CD4-positive, CD25-positive, alpha-beta regulatory T cell (primary cell): ENCODE results near the gene NR5A2. TPM values are rescaled to one million over a fixed set of nuclear protein-coding genes. Genes with fewer than 3 reads are reported as not detected.

ENCODE experiments used
- ATAC-seq, 2 donors: fragments of 150-1000 bp; cut with Tn5 transposase; one replicate each; pipeline ENCODE4 v1.10.0; 2021; ENCODE audit warnings: low read depth in 2 of 2, moderate number of reproducible peaks in 2 of 2, moderate library complexity in 1 of 2
- DNase-seq, 3 donors: peaks; one replicate each; pipeline versions ENCODE4 v3.0.0 to v3.0.0-alpha.2; 2012 to 2022; ENCODE audit warnings: mixed read lengths in 1 of 3
- H3K27ac ChIP-seq: one replicate; pipeline ENCODE4 v1.7.0; 2013; ENCODE audit warnings: mild to moderate bottlenecking, low read length; ENCODE audit not compliant: insufficient read depth, poor library complexity, severe bottlenecking
- H3K27me3 ChIP-seq: one replicate; pipeline ENCODE4 v1.7.0; 2013; ENCODE audit warnings: low read length; ENCODE audit not compliant: control insufficient read depth, insufficient read depth
- H3K36me3 ChIP-seq: one replicate; pipeline ENCODE4 v1.7.0; 2013; ENCODE audit warnings: mild to moderate bottlenecking, low read length, moderate library complexity; ENCODE audit not compliant: control insufficient read depth, insufficient read depth
- H3K4me1 ChIP-seq: 2 replicates; pipeline ENCODE4 v1.7.0; 2013; ENCODE audit warnings: mild to moderate bottlenecking, low read length; ENCODE audit not compliant: insufficient read depth, control insufficient read depth, poor library complexity, severe bottlenecking
- H3K4me3 ChIP-seq: one replicate; pipeline ENCODE4 v1.7.0; 2013; ENCODE audit warnings: low read depth, mild to moderate bottlenecking, low read length, moderate library complexity
- H3K9me3 ChIP-seq, 2 experiments: 1 replicate in 1 of 2; 2 replicates in 1 of 2; pipeline ENCODE4 v1.7.0; 2013; ENCODE audit warnings: low read length in 2 of 2, mild to moderate bottlenecking in 1 of 2, moderate library complexity in 1 of 2; ENCODE audit not compliant: control insufficient read depth in 2 of 2
- H3K27ac Mint-ChIP-seq, 3 donors: one replicate each; pipeline ENCODE4 v1.8.0; 2020 to 2022; ENCODE audit warnings: mild to moderate bottlenecking in 3 of 3, mixed read lengths in 3 of 3, moderate library complexity in 2 of 3
- H3K27me3 Mint-ChIP-seq: one replicate; pipeline ENCODE4 v1.8.0; 2022; ENCODE audit warnings: mild to moderate bottlenecking, mixed read lengths
- H3K36me3 Mint-ChIP-seq: one replicate; pipeline ENCODE4 v1.8.0; 2020; ENCODE audit warnings: mixed read lengths
- H3K4me1 Mint-ChIP-seq, 4 donors: one replicate each; pipeline ENCODE4 v1.8.0; 2020 to 2022; ENCODE audit warnings: mixed read lengths in 4 of 4, mild to moderate bottlenecking in 1 of 4
- H3K4me3 Mint-ChIP-seq, 4 donors: one replicate each; pipeline ENCODE4 v1.8.0; 2020 to 2022; ENCODE audit warnings: mild to moderate bottlenecking in 4 of 4, mixed read lengths in 4 of 4, moderate library complexity in 3 of 4
- H3K9me3 Mint-ChIP-seq, 7 donors: one replicate each; pipeline ENCODE4 v1.8.0; 2020 to 2022; ENCODE audit warnings: mixed read lengths in 7 of 7, mild to moderate bottlenecking in 3 of 7, moderate library complexity in 2 of 7
- polyA plus RNA-seq, 4 donors: library from polyadenylated mRNA; unstranded; fragments of 300-500 nt; fragmentation: Illumina TruSeq; gene quantifications; one replicate each; pipeline ENCODE4 v1.2.3, GENCODE V29; 2021
- total RNA-seq: library from RNA; stranded (reverse); gene quantifications from one replicate; pipeline ENCODE4 v1.2.3, GENCODE V29; 2022

Gene NR5A2
- total RNA-seq, result not detected
- polyA plus RNA-seq, result not detected

DNA sequence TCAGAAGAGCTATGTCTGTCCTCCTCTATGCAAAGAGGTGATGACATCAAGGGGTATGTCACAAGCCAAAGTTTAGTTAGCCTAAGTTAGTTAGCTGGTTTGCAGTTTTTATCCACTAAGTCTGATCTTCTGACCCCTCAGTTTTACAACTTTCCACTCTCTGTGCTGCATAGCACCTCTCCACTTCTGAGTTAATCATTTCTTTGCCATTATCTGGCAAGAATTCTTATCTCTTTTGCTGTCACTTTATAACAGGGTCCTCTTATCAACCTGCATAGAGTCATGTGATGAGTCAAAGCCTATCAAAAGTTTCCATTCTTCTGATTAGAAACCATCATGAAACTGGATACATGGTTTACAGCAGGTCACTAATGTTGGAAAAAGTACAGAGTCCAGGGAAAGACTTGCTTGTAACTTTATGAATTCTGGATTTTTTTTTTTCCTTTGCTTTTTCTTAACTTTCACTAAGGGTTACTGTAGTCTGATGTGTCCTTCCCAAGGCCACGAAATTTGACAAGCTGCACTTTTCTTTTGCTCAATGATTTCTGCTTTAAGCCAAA lies at the start of gene NR5A2:
Gene NR5A2, plus strand, starts transcription at position 447 of the 560 bp plus-strand sequence. CDS start 138 bp downstream, outside the sequence.
- no peaks in the 10 kb centered on the region for H3K36me3 ChIP-seq
- H3K4me3 ChIP-seq, result no peak within 1 kb of the TSS
- peaks cover 40% of the 10 kb centered on the region for H3K27me3 ChIP-seq
- Mint-ChIP-seq H3K4me1 (peaks cover 3 to 12% (median 5%) of the 10 kb centered on the region in 4 donors), H3K27me3 (peaks cover 62% of the 10 kb centered on the region), H3K36me3 (no peaks in the 10 kb centered on the region), H3K9me3 (peaks cover 0 to 4% (median 0%) of the 10 kb centered on the region in 7 donors), H3K4me3 (peak within 1 kb of the TSS in 1 of 4 donors; percentile 76), H3K27ac (no peak within 1 kb of the TSS)
- no peak within 1 kb of the TSS for H3K27ac ChIP-seq
- peaks cover 10% of the 10 kb centered on the region for H3K4me1 ChIP-seq
- no peaks in the 10 kb centered on the region for H3K9me3 ChIP-seq
- DNase-seq (no peak), ATAC-seq (no peak)

DNA sequence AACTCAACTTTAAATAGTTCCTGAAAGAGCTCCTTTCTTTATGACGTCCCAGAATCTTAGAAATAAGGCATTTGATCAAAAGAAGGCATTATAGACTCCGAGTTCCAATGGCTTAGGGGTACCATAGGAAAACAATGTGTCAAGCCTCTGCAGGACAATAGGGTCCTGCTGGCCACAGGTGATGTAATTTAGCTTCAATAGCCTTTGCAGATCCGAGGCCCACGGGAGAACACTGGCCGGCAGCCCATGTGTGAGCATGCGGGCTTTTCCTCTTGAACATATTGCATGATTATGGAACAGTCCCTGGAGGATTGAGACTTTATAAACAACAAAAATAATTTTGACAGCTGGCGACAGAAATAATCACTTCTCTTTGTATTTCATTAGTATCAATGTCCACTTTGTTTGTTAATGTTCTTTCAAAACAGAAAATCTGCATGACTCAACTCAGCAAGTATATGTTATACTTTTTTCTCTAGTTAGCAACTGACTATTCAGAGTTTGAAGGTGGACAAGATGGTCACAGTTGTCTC lies 49.0 kb upstream of the NR5A2 start:
- H3K27me3 Mint-ChIP-seq, result peaks cover 10% of the 10 kb centered on the region
- H3K4me3 Mint-ChIP-seq, result no peak overlapping the region
- Histone ChIP-seq H3K4me3 (no peak overlapping the region), H3K36me3 (no peaks in the 10 kb centered on the region), H3K9me3 (no peaks in the 10 kb centered on the region), H3K27me3 (peaks cover under 1% of the 10 kb centered on the region), H3K27ac (no peak overlapping the region), H3K4me1 (no peaks in the 10 kb centered on the region)
- H3K4me1 Mint-ChIP-seq, result no peaks in the 10 kb centered on the region
- no peak overlapping the region for H3K27ac Mint-ChIP-seq
- no peaks in the 10 kb centered on the region for H3K9me3 Mint-ChIP-seq
- no peaks in the 10 kb centered on the region for H3K36me3 Mint-ChIP-seq
- ATAC-seq (no peak), DNase-seq (no peak)

DNA sequence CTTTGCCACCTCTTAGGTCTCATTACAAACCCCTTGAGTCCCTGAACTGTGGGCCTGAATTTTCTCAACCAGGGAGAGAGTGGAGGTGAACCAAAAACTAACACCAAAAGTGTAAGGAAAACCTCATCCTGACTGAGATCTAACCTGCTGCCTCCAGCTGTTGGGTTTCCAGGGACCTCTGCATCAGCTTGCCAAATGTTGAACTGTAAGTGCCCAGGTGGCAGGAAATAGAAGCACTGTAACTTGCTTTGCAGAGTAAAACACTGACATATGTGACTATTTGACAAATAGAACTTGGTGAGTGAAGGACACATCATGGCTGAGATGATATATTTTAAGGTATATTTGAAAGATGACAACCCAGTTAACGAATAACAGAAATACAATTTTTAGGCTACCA lies 48.4 kb upstream of the NR5A2 start:
- no peaks in the 10 kb centered on the region for H3K36me3 ChIP-seq
- peaks cover 2% of the 10 kb centered on the region for H3K27me3 ChIP-seq
- no peak for ATAC-seq
- Mint-ChIP-seq H3K9me3 (no peaks in the 10 kb centered on the region), H3K27ac (no peak overlapping the region), H3K4me1 (no peaks in the 10 kb centered on the region), H3K27me3 (peaks cover 10% of the 10 kb centered on the region), H3K36me3 (no peaks in the 10 kb centered on the region), H3K4me3 (no peak overlapping the region)
- no peaks in the 10 kb centered on the region for H3K9me3 ChIP-seq
- H3K27ac ChIP-seq, result no peak overlapping the region
- no peak overlapping the region for H3K4me3 ChIP-seq
- no peaks in the 10 kb centered on the region for H3K4me1 ChIP-seq
- no peak for DNase-seq

DNA sequence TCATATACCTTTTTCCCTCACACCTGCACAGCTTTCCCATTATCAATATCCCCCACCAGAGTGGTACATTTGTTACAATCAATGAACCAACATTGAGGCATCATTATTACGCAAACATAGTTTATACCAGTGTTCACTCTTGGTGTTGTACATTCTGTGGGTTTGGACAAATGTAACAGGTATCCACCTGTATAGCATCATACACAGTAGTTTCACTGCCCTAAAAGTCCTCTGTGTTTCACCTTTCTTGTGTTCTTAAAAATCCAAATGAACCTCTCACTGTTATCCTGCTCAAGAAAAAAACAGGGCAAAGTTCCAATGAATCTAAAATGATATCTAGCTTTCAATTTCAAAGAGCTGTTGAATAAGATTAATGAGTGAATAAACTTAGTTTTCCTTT lies 45.9 kb upstream of the NR5A2 start:
- H3K27ac Mint-ChIP-seq, result no peak overlapping the region
- ATAC-seq, result no peak
- H3K9me3 Mint-ChIP-seq, result no peaks in the 10 kb centered on the region
- Histone ChIP-seq H3K36me3 (no peaks in the 10 kb centered on the region), H3K4me3 (no peak overlapping the region), H3K4me1 (no peaks in the 10 kb centered on the region), H3K27ac (no peak overlapping the region), H3K9me3 (no peaks in the 10 kb centered on the region), H3K27me3 (peaks cover 2% of the 10 kb centered on the region)
- no peaks in the 10 kb centered on the region for H3K36me3 Mint-ChIP-seq
- no peak for DNase-seq
- no peak overlapping the region for H3K4me3 Mint-ChIP-seq
- peaks cover 6% of the 10 kb centered on the region for H3K27me3 Mint-ChIP-seq
- H3K4me1 Mint-ChIP-seq, result no peaks in the 10 kb centered on the region

DNA sequence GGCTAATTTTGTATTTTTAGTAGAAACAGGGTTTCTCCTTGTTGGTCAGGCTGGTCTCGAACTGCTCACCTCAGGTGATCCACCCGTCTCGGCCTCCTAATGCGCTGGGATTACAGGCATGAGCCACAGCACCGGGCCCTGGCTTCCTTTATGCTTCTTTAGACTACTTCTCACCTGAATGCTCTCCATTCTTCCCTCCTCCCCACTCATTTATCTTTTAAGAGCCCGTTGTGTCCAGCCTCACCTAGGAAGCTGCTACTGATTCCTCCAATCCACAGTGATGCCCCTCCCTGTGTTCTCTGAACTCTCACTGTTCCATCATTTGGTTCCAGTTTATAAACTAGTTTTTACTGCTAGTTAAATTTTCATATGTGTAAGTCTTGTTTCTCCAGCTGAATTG lies 44.9 kb upstream of the NR5A2 start:
- Mint-ChIP-seq H3K36me3 (no peaks in the 10 kb centered on the region), H3K27ac (no peak overlapping the region), H3K4me1 (no peaks in the 10 kb centered on the region), H3K27me3 (peaks cover 6% of the 10 kb centered on the region), H3K4me3 (no peak overlapping the region), H3K9me3 (no peaks in the 10 kb centered on the region)
- peaks cover 2% of the 10 kb centered on the region for H3K27me3 ChIP-seq
- DNase-seq, result no peak
- H3K9me3 ChIP-seq, result no peaks in the 10 kb centered on the region
- H3K4me3 ChIP-seq, result no peak overlapping the region
- H3K36me3 ChIP-seq, result no peaks in the 10 kb centered on the region
- H3K27ac ChIP-seq, result no peak overlapping the region
- no peak for ATAC-seq
- no peaks in the 10 kb centered on the region for H3K4me1 ChIP-seq

DNA sequence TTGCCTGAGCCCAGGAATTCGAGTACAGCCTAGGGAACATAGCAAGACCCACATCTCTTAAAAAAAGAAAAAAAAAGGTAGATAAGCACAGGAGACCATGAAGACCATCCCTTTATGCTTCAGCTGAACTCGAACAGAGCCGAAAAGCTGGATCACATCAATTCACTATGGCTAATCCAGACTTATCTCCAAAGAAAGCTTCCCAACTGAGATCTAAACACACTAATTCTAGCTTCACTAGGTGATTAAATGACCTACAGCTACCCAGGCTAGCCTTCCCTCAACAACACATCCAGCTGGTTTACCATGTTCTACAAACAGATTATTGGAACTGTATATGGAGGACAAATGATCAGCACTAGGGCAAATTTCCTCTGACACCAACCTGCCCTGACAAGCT lies 44.0 kb upstream of the NR5A2 start:
- H3K4me1 ChIP-seq, result no peaks in the 10 kb centered on the region
- H3K27ac ChIP-seq, result no peak overlapping the region
- no peak overlapping the region for H3K27ac Mint-ChIP-seq
- H3K27me3 Mint-ChIP-seq, result peaks cover 6% of the 10 kb centered on the region
- no peak overlapping the region for H3K4me3 ChIP-seq
- H3K9me3 Mint-ChIP-seq, result no peaks in the 10 kb centered on the region
- no peaks in the 10 kb centered on the region for H3K36me3 Mint-ChIP-seq
- no peak for ATAC-seq
- H3K36me3 ChIP-seq, result no peaks in the 10 kb centered on the region
- H3K27me3 ChIP-seq, result peaks cover 2% of the 10 kb centered on the region
- H3K9me3 ChIP-seq, result no peaks in the 10 kb centered on the region
- no peaks in the 10 kb centered on the region for H3K4me1 Mint-ChIP-seq
- no peak overlapping the region for H3K4me3 Mint-ChIP-seq
- no peak for DNase-seq

DNA sequence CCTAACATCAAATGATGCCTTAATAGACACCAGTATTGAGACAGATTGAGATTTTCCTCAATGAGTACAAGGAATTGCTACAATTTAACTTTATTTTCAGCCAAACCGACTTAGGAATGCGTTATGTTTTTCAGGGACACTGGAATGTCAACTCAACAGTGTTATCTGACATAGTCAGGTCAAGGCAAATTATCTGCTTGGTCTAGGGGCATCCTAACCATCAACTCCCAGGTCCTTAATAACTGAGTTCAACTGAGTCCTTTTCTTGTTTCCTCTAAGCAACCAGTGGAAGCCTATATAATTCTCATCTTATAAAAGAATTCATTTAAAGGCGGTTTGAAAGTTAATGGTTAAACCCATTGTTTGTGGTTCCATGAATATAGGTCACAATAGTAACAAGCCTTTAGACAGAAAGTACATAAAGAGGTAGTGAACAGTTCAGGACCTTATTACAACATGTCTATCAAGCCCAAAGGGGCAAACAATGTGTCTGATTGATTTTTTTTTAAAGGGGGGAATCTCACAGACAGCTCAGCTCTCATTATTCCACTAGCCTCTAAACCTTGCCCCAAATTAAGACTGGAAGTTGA lies 32.3 kb upstream of the NR5A2 start:
- H3K4me3 Mint-ChIP-seq, result no peak overlapping the region
- Histone ChIP-seq H3K4me3 (no peak overlapping the region), H3K9me3 (no peaks in the 10 kb centered on the region), H3K27ac (no peak overlapping the region), H3K27me3 (no peaks in the 10 kb centered on the region), H3K4me1 (no peaks in the 10 kb centered on the region), H3K36me3 (no peaks in the 10 kb centered on the region)
- H3K36me3 Mint-ChIP-seq, result no peaks in the 10 kb centered on the region
- ATAC-seq, result no peak
- no peaks in the 10 kb centered on the region for H3K4me1 Mint-ChIP-seq
- no peaks in the 10 kb centered on the region for H3K9me3 Mint-ChIP-seq
- peaks cover 17% of the 10 kb centered on the region for H3K27me3 Mint-ChIP-seq
- no peak overlapping the region for H3K27ac Mint-ChIP-seq
- DNase-seq, result no peak

DNA sequence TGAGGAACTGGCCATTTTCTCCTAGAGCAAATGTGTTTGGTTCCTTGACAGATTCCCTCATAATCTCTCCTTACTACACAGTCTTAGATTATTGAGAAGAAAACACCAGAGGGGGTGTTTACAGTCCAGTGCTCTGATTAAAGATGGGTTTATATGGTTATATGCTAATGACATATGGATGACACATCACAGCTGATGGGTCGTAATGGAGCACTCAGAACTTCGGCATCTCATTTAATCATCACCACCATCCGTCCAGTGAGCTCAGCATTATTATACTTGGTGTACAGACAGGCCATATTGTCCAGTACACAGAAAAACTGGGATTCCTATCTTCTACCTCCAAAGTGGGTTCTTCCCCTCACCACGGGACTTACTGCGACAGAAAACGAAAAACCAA lies 22.3 kb upstream of the NR5A2 start:
- no peak overlapping the region for H3K27ac Mint-ChIP-seq
- no peak overlapping the region for H3K27ac ChIP-seq
- no peak for DNase-seq
- H3K4me3 Mint-ChIP-seq, result no peak overlapping the region
- peaks cover 0 to 2% (median 0%) of the 10 kb centered on the region in 7 donors for H3K9me3 Mint-ChIP-seq
- H3K9me3 ChIP-seq, result no peaks in the 10 kb centered on the region
- H3K36me3 Mint-ChIP-seq, result no peaks in the 10 kb centered on the region
- H3K27me3 Mint-ChIP-seq, result peaks cover 41% of the 10 kb centered on the region
- H3K4me1 ChIP-seq, result no peaks in the 10 kb centered on the region
- H3K36me3 ChIP-seq, result no peaks in the 10 kb centered on the region
- no peak for ATAC-seq
- no peaks in the 10 kb centered on the region for H3K4me1 Mint-ChIP-seq
- H3K27me3 ChIP-seq, result no peaks in the 10 kb centered on the region
- H3K4me3 ChIP-seq, result no peak overlapping the region
